T-helper 22 cell (primary cell): ENCODE results near the gene F7.
"Not testable (repeated sequence)": the region's sequence is repeated elsewhere in the genome, so short reads cannot be mapped to it uniquely, and the experiment has no call there.

Experiments used
- DNase-seq: peaks from one replicate; pipeline ENCODE4 v3.0.0-alpha.2; 2020; ENCODE audit warnings: low read depth

F7 gene

GRCh38 chr13:113105032-113105920, at the start of gene F7:
F7 (plus strand) TSS chr13:113105791; CDS start chr13:113105842, 51 bp downstream.
- no peak for DNase-seq

GRCh38 chr13:113057084-113057483, 48.5 kb upstream of the F7 start:
- DNase-seq, result no peak

- DNase-seq, result not testable (repeated sequence)
Measured at GRCh38 chr13:113057559-113057958, 48.0 kb upstream of the F7 start.

GRCh38 chr13:113058129-113058987, 47.2 kb upstream of the F7 start:
- DNase-seq, result no peak

- no peak for DNase-seq
Measured at GRCh38 chr13:113058988-113059850, 46.4 kb upstream of the F7 start.

- no peak for DNase-seq
Measured at GRCh38 chr13:113059891-113060290, 45.7 kb upstream of the F7 start.

GRCh38 chr13:113060557-113061270, 44.9 kb upstream of the F7 start:
- DNase-seq, result no peak

GRCh38 chr13:113061271-113061625, 44.3 kb upstream of the F7 start:
- DNase-seq, result no peak

GRCh38 chr13:113061796-113062425, 43.7 kb upstream of the F7 start:
- DNase-seq, result no peak

GRCh38 chr13:113062691-113063090, 42.9 kb upstream of the F7 start:
- DNase-seq, result no peak

GRCh38 chr13:113063091-113063491, 42.5 kb upstream of the F7 start:
- no peak for DNase-seq

- DNase-seq, result no peak
Measured at GRCh38 chr13:113064000-113064533, 41.5 kb upstream of the F7 start.

GRCh38 chr13:113064534-113065405, 40.8 kb upstream of the F7 start:
- DNase-seq, result no peak

GRCh38 chr13:113065406-113066141, 40.0 kb upstream of the F7 start:
- DNase-seq, result no peak

- DNase-seq, result no peak
Measured at GRCh38 chr13:113066142-113066455, 39.5 kb upstream of the F7 start.

GRCh38 chr13:113066746-113067145, 38.8 kb upstream of the F7 start:
- no peak for DNase-seq

- no peak for DNase-seq
Measured at GRCh38 chr13:113069861-113070805, 35.5 kb upstream of the F7 start.

- DNase-seq, result no peak
Measured at GRCh38 chr13:113070855-113071254, 34.7 kb upstream of the F7 start.
